CD8-positive, alpha-beta memory T cell (primary cell): Measurements from ENCODE around the gene TRIP4. TPM values are rescaled to one million over a fixed set of nuclear protein-coding genes. Genes with fewer than 3 reads are reported as not detected.

ENCODE experiments used
- CTCF ChIA-PET: fragments of 350-600 bp; sonication (Branson Sonifier 250); formaldehyde crosslinking; loops from one replicate; lab custom pipeline; 2021; ENCODE audit warnings: antibody characterized with exemption; lab: Charles Lee
- POLR2A ChIA-PET: fragments of 350-600 bp; sonication (Branson Sonifier 250); formaldehyde crosslinking; loops from one replicate; lab custom pipeline; 2021; ENCODE audit warnings: antibody characterized with exemption; lab: Charles Lee
- DNase-seq, 5 donors: peaks; one replicate each; pipeline versions ENCODE4 v3.0.0 to v3.0.0-alpha.2; 2020 to 2022; ENCODE audit warnings: mixed read lengths in 1 of 5
- H3K27ac ChIP-seq: one replicate; pipeline ENCODE4 v1.7.0; 2013; ENCODE audit warnings: low read depth, mild to moderate bottlenecking, low read length, moderate library complexity
- H3K27me3 ChIP-seq: 2 replicates; pipeline ENCODE4 v1.7.0; 2013; ENCODE audit warnings: low read length, mild to moderate bottlenecking; ENCODE audit not compliant: insufficient read depth, poor library complexity, severe bottlenecking
- H3K36me3 ChIP-seq: 2 replicates; pipeline ENCODE4 v1.7.0; 2013; ENCODE audit warnings: mild to moderate bottlenecking, low read length, moderate library complexity; ENCODE audit not compliant: insufficient read depth
- H3K4me1 ChIP-seq: 2 replicates; pipeline ENCODE4 v1.7.0; 2013; ENCODE audit warnings: mild to moderate bottlenecking, low read length, moderate library complexity; ENCODE audit not compliant: insufficient read depth
- H3K4me3 ChIP-seq: 2 replicates; pipeline ENCODE4 v1.7.0; 2013; ENCODE audit warnings: mild to moderate bottlenecking, low read length
- H3K9me3 ChIP-seq: 2 replicates; pipeline ENCODE4 v1.7.0; 2013; ENCODE audit warnings: mild to moderate bottlenecking, low read length
- H3K27ac Mint-ChIP-seq, 8 donors: one replicate each; pipeline ENCODE4 v1.8.0; 2020 to 2021; ENCODE audit warnings: mixed read lengths in 8 of 8, mild to moderate bottlenecking in 6 of 8, inconsistent platforms in 3 of 8, moderate library complexity in 3 of 8
- H3K27me3 Mint-ChIP-seq, 2 donors: one replicate each; pipeline ENCODE4 v1.8.0; 2020 to 2021; ENCODE audit warnings: mixed read lengths in 2 of 2, mild to moderate bottlenecking in 1 of 2, moderate library complexity in 1 of 2
- H3K36me3 Mint-ChIP-seq, 3 donors: one replicate each; pipeline ENCODE4 v1.8.0; 2020 to 2021; ENCODE audit warnings: mixed read lengths in 3 of 3, inconsistent platforms in 1 of 3, mild to moderate bottlenecking in 1 of 3
- H3K4me1 Mint-ChIP-seq, 3 donors: one replicate each; pipeline ENCODE4 v1.8.0; 2020 to 2021; ENCODE audit warnings: mixed read lengths in 3 of 3, inconsistent platforms in 1 of 3, mild to moderate bottlenecking in 1 of 3
- H3K4me3 Mint-ChIP-seq, 7 donors: one replicate each; pipeline ENCODE4 v1.8.0; 2020 to 2021; ENCODE audit warnings: mixed read lengths in 7 of 7, mild to moderate bottlenecking in 6 of 7, moderate library complexity in 4 of 7, inconsistent platforms in 2 of 7
- H3K9me3 Mint-ChIP-seq, 5 donors: one replicate each; pipeline ENCODE4 v1.8.0; 2020 to 2022; ENCODE audit warnings: mixed read lengths in 5 of 5, mild to moderate bottlenecking in 3 of 5, moderate library complexity in 2 of 5, inconsistent platforms in 1 of 5
- polyA plus RNA-seq: library from polyadenylated mRNA; unstranded; fragments of 300-500 nt; fragmentation: Illumina TruSeq; gene quantifications from one replicate; pipeline ENCODE4 v1.2.3, GENCODE V29; 2021
- total RNA-seq, 2 experiments: library from RNA; stranded (reverse); gene quantifications; one replicate each; pipeline ENCODE4 v1.2.3, GENCODE V29; 2021

Gene TRIP4
- total and polyA plus RNA-seq, 3 experiments from 2014 or later, result 25.1 to 31.9 (median 26.2) TPM

DNA sequence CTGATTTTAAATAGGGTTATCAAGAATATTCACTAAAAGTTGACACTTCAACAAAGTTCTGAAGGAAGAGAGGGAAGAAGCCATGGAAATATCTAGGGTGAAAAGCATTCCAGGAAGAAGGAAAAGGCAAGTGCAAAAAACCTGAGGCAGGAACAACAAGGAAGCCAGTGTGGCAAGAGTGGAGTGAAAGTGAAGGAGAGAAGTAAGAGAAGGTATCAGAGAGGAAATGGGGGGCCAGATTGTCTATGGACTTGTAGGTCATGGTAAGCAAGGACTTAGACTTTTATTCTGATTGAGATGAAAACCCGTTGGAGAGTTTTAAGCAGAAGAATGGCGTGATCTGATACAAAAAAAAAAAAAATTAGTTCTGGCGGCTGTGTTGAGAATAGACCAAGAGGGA is 54.2 kb downstream of the TRIP4 start:
- Mint-ChIP-seq H3K9me3 (no peaks in the 10 kb centered on the region), H3K27ac (no peak overlapping the region), H3K4me1 (peaks cover 38 to 52% (median 50%) of the 10 kb centered on the region in 3 donors), H3K27me3 (no peaks in the 10 kb centered on the region), H3K4me3 (no peak overlapping the region), H3K36me3 (peaks cover 0 to 33% (median 5%) of the 10 kb centered on the region in 3 donors)
- Histone ChIP-seq H3K9me3 (no peaks in the 10 kb centered on the region), H3K27me3 (no peaks in the 10 kb centered on the region), H3K36me3 (no peaks in the 10 kb centered on the region), H3K27ac (no peak overlapping the region), H3K4me1 (peaks cover 42% of the 10 kb centered on the region), H3K4me3 (no peak overlapping the region)
- CTCF ChIA-PET, result interaction anchor here (1.0 kb wide), 1 partner anchor 12 kb away, joined by 3 read pairs; no protein-coding TSS in a partner anchor
- DNase-seq, result no peak
- POLR2A ChIA-PET, result no interaction called here

DNA sequence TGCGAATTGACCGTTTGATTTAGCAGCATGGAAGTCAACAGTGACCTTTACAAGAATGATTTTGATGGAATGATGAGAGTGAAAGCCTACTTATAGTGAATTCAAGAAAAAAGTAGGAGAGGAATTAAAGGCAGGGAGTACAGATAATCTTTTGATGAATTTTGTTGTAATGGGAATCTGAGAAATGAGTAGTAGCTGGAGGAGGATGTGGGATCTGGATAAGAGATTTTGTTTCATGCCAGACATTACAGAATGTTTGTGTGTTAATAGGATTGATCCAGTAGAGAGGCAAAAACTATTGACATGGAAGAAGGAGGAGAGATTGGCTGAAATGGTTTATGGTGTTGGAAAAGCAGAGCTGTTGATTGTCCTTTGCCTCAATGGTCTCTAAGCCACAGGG is 55.4 kb downstream of the TRIP4 start:
- H3K4me1 Mint-ChIP-seq, result peaks cover 39 to 56% (median 55%) of the 10 kb centered on the region in 3 donors
- Histone ChIP-seq H3K36me3 (no peaks in the 10 kb centered on the region), H3K27ac (no peak overlapping the region), H3K9me3 (no peaks in the 10 kb centered on the region), H3K27me3 (no peaks in the 10 kb centered on the region), H3K4me3 (no peak overlapping the region), H3K4me1 (peaks cover 41% of the 10 kb centered on the region)
- ChIA-PET POLR2A (interaction anchor here (0.7 kb wide), 1 partner anchor 13 kb away, joined by 7 read pairs; no protein-coding TSS in a partner anchor), CTCF (interaction anchor here (1.5 kb wide), 1 partner anchor 16 kb away, joined by 4 read pairs; no protein-coding TSS in a partner anchor)
- H3K9me3 Mint-ChIP-seq, result no peaks in the 10 kb centered on the region
- DNase-seq, result no peak
- peak overlapping the region in 7 of 8 donors; percentile 13 to 81 (median 43) for H3K27ac Mint-ChIP-seq
- peak overlapping the region in 2 of 7 donors; percentile 1 to 5 for H3K4me3 Mint-ChIP-seq
- peaks cover 0 to 41% (median 7%) of the 10 kb centered on the region in 3 donors for H3K36me3 Mint-ChIP-seq
- no peaks in the 10 kb centered on the region for H3K27me3 Mint-ChIP-seq

GRCh38 chr15:64443747-64444621 is 56.3 kb downstream of the TRIP4 start:
- H3K27ac Mint-ChIP-seq, result peak overlapping the region; percentile 2 to 81 (median 73)
- CTCF ChIA-PET, result interaction anchor here (1.5 kb wide), 1 partner anchor 17 kb away, joined by 4 read pairs; no protein-coding TSS in a partner anchor
- Histone ChIP-seq H3K27ac (no peak overlapping the region), H3K27me3 (no peaks in the 10 kb centered on the region), H3K4me3 (no peak overlapping the region), H3K36me3 (no peaks in the 10 kb centered on the region), H3K4me1 (peaks cover 39% of the 10 kb centered on the region), H3K9me3 (no peaks in the 10 kb centered on the region)
- peak overlapping the region in 2 of 7 donors; percentile 17 to 67 for H3K4me3 Mint-ChIP-seq
- peaks cover 0 to 48% (median 7%) of the 10 kb centered on the region in 3 donors for H3K36me3 Mint-ChIP-seq
- no peaks in the 10 kb centered on the region for H3K9me3 Mint-ChIP-seq
- H3K27me3 Mint-ChIP-seq, result no peaks in the 10 kb centered on the region
- POLR2A ChIA-PET, result no interaction called here
- peaks cover 36 to 54% (median 52%) of the 10 kb centered on the region in 3 donors for H3K4me1 Mint-ChIP-seq
- DNase-seq, result no peak

DNA sequence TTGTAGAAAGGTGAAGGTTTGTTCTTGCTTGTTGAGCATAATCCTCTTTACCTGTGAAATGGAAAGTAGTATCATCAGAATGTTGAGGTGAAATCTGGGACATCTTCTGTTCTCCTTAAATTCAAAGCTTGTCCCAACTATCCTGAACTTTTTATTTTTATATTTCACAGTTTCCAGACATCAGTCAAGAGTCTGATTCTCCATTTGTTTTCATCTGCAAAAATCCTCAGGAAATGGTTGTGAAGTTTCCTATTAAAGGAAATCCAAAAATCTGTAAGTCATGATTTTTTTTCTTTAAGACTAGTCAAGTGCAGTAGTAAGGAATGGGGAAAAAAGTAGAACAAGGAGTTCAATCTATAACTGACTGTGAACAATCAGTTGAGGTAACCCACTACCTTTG is 57.2 kb downstream of the TRIP4 start:
- Mint-ChIP-seq H3K36me3 (peaks cover 2 to 46% (median 9%) of the 10 kb centered on the region in 3 donors), H3K4me1 (peaks cover 36 to 57% (median 53%) of the 10 kb centered on the region in 3 donors), H3K9me3 (no peaks in the 10 kb centered on the region), H3K27ac (peak overlapping the region in 2 of 8 donors; percentile 38 to 70), H3K4me3 (no peak overlapping the region), H3K27me3 (no peaks in the 10 kb centered on the region)
- H3K4me1 ChIP-seq, result peaks cover 39% of the 10 kb centered on the region
- no peaks in the 10 kb centered on the region for H3K27me3 ChIP-seq
- H3K27ac ChIP-seq, result no peak overlapping the region
- no peak for DNase-seq
- H3K4me3 ChIP-seq, result no peak overlapping the region
- H3K36me3 ChIP-seq, result no peaks in the 10 kb centered on the region
- H3K9me3 ChIP-seq, result no peaks in the 10 kb centered on the region
- CTCF ChIA-PET, result no interaction called here
- POLR2A ChIA-PET, result no interaction called here

GRCh38 chr15:64447536-64448315 is 60.1 kb downstream of the TRIP4 start:
- Histone ChIP-seq H3K4me1 (peaks cover 47% of the 10 kb centered on the region), H3K9me3 (no peaks in the 10 kb centered on the region), H3K4me3 (no peak overlapping the region), H3K36me3 (no peaks in the 10 kb centered on the region), H3K27ac (no peak overlapping the region), H3K27me3 (no peaks in the 10 kb centered on the region)
- ChIA-PET POLR2A (interaction anchor here (0.9 kb wide), 1 partner anchor 9 kb away, joined by 3 read pairs; no protein-coding TSS in a partner anchor), CTCF (interaction anchor here (1.1 to 1.6 kb wide), 2 partner anchors 17 to 206 kb away, joined by 3 to 4 read pairs; no protein-coding TSS in a partner anchor)
- no peak for DNase-seq
- Mint-ChIP-seq H3K36me3 (peaks cover 3 to 45% (median 6%) of the 10 kb centered on the region in 3 donors), H3K9me3 (no peaks in the 10 kb centered on the region), H3K4me1 (peaks cover 32 to 59% (median 47%) of the 10 kb centered on the region in 3 donors), H3K27me3 (no peaks in the 10 kb centered on the region), H3K27ac (peak overlapping the region in 5 of 8 donors; percentile 15 to 81 (median 62)), H3K4me3 (peak overlapping the region in 2 of 7 donors; percentile 2 to 7)

DNA sequence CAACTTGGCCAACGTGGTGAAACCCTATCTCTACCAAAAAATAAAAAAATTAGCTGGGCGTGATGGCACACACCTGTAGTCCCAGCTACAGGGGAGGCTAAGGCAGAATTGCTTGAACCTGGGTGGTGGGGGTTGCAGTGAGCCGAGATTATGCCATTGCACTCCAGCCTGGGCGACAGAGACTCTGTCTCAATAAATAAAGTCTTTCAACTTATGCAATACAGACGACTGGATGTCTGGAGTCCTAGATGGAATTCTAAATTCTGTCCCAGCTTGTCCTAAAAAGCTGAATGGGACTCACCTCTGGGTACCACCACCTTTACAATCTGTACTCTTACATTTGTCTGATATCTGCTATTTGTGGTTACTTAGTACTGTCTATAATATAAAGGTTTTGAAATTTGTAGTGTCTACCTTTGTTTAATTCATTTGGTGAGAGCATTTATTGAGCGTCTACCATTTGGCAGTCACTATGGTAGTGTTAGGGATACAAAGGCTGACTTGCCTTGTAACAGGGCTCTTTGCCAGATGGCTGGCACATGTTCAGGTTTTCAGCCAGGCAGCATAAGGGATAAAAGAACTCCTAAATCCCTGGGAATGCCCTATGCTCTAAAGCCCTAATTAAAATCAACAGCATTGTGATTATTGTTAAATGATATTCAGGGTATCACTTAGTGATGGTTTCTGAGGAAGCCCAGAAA is 65.5 kb downstream of the TRIP4 start:
- H3K36me3 ChIP-seq, result no peaks in the 10 kb centered on the region
- peaks cover 3 to 39% (median 9%) of the 10 kb centered on the region in 3 donors for H3K36me3 Mint-ChIP-seq
- ChIA-PET POLR2A (no interaction called here), CTCF (no interaction called here)
- H3K27me3 ChIP-seq, result no peaks in the 10 kb centered on the region
- no peaks in the 10 kb centered on the region for H3K9me3 Mint-ChIP-seq
- H3K27me3 Mint-ChIP-seq, result no peaks in the 10 kb centered on the region
- no peak for DNase-seq
- H3K9me3 ChIP-seq, result no peaks in the 10 kb centered on the region
- no peak overlapping the region for H3K27ac ChIP-seq
- peaks cover 12 to 56% (median 24%) of the 10 kb centered on the region in 3 donors for H3K4me1 Mint-ChIP-seq
- peak overlapping the region in 3 of 8 donors; percentile 0 to 72 (median 18) for H3K27ac Mint-ChIP-seq
- H3K4me3 ChIP-seq, result no peak overlapping the region
- H3K4me3 Mint-ChIP-seq, result no peak overlapping the region
- peaks cover 43% of the 10 kb centered on the region for H3K4me1 ChIP-seq

- Mint-ChIP-seq H3K9me3 (no peaks in the 10 kb centered on the region), H3K4me3 (no peak overlapping the region), H3K4me1 (peaks cover 10 to 52% (median 19%) of the 10 kb centered on the region in 3 donors), H3K27ac (peak overlapping the region in 3 of 8 donors; percentile 0 to 72 (median 18)), H3K36me3 (peaks cover 3 to 35% (median 9%) of the 10 kb centered on the region in 3 donors), H3K27me3 (no peaks in the 10 kb centered on the region)
- Histone ChIP-seq H3K27me3 (no peaks in the 10 kb centered on the region), H3K4me1 (peaks cover 37% of the 10 kb centered on the region), H3K27ac (no peak overlapping the region), H3K9me3 (no peaks in the 10 kb centered on the region), H3K4me3 (no peak overlapping the region), H3K36me3 (no peaks in the 10 kb centered on the region)
- DNase-seq, result no peak
- ChIA-PET CTCF (no interaction called here), POLR2A (no interaction called here)
Observed at GRCh38 chr15:64453689-64454037, 66.0 kb downstream of the TRIP4 start.
